ENCODE data around the gene RSPH3. TPM values are rescaled to one million over a fixed set of nuclear protein-coding genes. Genes with fewer than 3 reads are reported as not detected.

The RSPH3 gene
- total and polyA plus RNA-seq, 2 of the 8 experiments (the other 6 are each of a cell fraction or from before 2014, with no cell fraction given), result 0.60 to 2.7 TPM

- TF ChIP-seq CTCF (IDR thresholded peaks at IDR 0.05; ENCODE audit: control extremely low read depth in 1 of 3, insufficient read depth in 1 of 3, low read depth in 1 of 3, low read length in 3 of 3), result no peak
- no peak for TF ChIP-seq RXRA (IDR thresholded peaks at IDR 0.05; ENCODE audit: insufficient read depth, low read depth, low read length)
- TF ChIP-seq SP1 (IDR thresholded peaks at IDR 0.05; ENCODE audit: low read depth, low read length), result no peak
- no peak for TF ChIP-seq ATF3 (IDR thresholded peaks at IDR 0.05; ENCODE audit: insufficient read depth, low read depth, low read length)
- TF ChIP-seq RAD21 (IDR thresholded peaks at IDR 0.05 in 1 of 2, conservative IDR thresholded peaks at IDR 0.05 in 1 of 2; ENCODE audit: low read depth in 2 of 2, low read length in 2 of 2), result no peak
- TF ChIP-seq POLR2A (IDR thresholded peaks at IDR 0.05; ENCODE audit: control extremely low read depth in 1 of 2, low read depth in 2 of 2, low read length in 2 of 2), result no peak
- TF ChIP-seq BCL11A (IDR thresholded peaks at IDR 0.05; ENCODE audit: low read depth in 2 of 2, low read length in 2 of 2), result no peak
These were observed 18.0 kb upstream of the RSPH3 start (continued) for GRCh38 chr6:159017757-159018559.

Data from H1 (cell line).